RWPE1 (cell line): ENCODE results near the gene INPP4A.

Source experiments
- CTCF ChIA-PET: fragments of 350-600 bp; sonication (Branson Sonifier 250); formaldehyde crosslinking; extraction: SDS; loops from one replicate; lab custom pipeline; 2021; lab: Yijun Ruan, JAX
- POLR2A ChIA-PET: fragments of 400-600 bp; formaldehyde crosslinking; extraction: SDS; loops from one replicate; lab custom pipeline; 2020; ENCODE audit warnings: antibody characterized with exemption; ENCODE audit not compliant: low non-redundant PET; lab: Yijun Ruan, JAX
- DNase-seq: peaks from one replicate; pipeline ENCODE4 v3.0.0; 2012; ENCODE audit warnings: low spot score
- H3K27ac ChIP-seq: fragments of 450-650 bp; 2 replicates; pipeline ENCODE4 v1.5.1; 2017
- TF ChIP-seq, protein P1 (sequence below): fragments of 450-650 bp; conservative IDR thresholded peaks from 2 replicates; pipeline ENCODE4 v1.5.1; 2017; ENCODE audit warnings: low read depth, mild to moderate bottlenecking

Gene INPP4A

DNA sequence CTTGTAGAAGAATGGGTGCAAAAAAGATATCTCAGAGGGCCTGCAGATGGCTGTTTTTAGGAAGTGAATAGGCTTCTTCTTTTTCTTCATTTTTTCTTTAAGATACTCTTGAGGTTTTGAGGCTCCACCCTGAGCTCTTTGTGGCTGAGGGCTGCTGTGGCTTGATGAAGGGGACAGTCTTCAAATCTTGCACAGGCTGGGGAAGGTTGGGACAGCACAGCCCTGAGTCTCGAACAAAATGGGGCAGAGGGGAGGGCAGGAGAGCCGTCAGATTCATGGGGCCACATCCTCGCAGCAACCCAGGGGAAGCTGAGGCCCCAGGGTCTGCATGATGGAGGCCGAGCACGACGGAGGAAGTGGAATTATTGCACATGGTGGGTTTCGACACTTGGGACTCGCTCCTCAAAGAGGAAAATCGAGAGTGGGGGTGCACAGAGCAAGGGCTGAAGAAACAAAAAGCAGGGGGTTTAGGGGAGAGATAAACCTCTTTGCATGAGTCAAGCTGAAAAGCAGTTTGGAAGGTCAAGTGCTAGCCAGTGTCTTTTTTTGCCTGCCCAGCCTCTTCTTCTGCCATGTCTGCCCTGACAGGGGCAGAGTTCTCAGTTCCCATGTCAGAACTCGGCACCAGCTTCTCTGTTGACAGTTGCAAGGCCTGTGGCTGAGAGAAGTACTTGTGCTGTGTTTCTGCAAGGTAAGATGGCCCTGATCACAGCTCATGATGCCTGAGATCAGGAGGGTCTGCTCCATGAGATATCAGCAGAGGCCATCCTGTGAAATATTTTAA lies 19.5 kb downstream of the INPP4A start:
- TF ChIP-seq, protein P1, sequence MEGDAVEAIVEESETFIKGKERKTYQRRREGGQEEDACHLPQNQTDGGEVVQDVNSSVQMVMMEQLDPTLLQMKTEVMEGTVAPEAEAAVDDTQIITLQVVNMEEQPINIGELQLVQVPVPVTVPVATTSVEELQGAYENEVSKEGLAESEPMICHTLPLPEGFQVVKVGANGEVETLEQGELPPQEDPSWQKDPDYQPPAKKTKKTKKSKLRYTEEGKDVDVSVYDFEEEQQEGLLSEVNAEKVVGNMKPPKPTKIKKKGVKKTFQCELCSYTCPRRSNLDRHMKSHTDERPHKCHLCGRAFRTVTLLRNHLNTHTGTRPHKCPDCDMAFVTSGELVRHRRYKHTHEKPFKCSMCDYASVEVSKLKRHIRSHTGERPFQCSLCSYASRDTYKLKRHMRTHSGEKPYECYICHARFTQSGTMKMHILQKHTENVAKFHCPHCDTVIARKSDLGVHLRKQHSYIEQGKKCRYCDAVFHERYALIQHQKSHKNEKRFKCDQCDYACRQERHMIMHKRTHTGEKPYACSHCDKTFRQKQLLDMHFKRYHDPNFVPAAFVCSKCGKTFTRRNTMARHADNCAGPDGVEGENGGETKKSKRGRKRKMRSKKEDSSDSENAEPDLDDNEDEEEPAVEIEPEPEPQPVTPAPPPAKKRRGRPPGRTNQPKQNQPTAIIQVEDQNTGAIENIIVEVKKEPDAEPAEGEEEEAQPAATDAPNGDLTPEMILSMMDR, result no peak
- no peak overlapping the region for H3K27ac ChIP-seq
- ChIA-PET POLR2A (no interaction called here), CTCF (interaction anchor here (0.5 to 0.6 kb wide), 2 partner anchors 11 to 607 kb away, joined by 3 read pairs; no protein-coding TSS in a partner anchor)
- no peak for DNase-seq

DNA sequence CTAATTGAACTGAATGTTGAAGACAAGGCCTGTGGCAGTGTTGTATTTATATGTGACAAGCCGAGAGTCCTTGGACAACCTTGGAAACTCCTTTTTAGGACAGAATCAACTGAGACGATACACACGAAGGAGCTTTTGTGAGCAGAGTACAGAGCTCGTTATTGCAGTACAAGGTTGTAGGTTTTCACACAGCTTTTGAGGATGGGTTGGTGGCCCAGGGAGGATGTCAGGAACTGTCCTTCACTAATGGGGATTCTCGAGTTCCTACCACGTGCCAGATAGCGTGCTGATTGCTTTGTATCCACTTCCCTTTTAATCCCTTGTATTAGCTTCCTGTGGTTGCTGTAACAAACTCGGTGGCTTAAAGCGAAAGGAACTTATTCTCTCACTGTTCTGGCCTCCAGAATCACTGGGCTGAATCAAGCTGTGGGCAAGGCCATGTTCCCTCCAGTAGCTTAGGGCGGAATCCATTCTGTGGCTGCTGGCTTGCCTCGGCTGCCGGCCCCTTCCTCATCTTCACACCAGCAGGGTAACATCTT lies 20.2 kb downstream of the INPP4A start:
- DNase-seq, result no peak
- TF ChIP-seq, protein P1, result no peak
- POLR2A ChIA-PET, result interaction anchor here (0.6 kb wide), 1 partner anchor 17 kb away, joined by 8 read pairs; no protein-coding TSS in a partner anchor
- peak overlapping the region; percentile 68 for H3K27ac ChIP-seq
- CTCF ChIA-PET, result interaction anchor here (0.5 to 0.6 kb wide), 2 partner anchors 12 to 607 kb away, joined by 3 read pairs; no protein-coding TSS in a partner anchor

DNA sequence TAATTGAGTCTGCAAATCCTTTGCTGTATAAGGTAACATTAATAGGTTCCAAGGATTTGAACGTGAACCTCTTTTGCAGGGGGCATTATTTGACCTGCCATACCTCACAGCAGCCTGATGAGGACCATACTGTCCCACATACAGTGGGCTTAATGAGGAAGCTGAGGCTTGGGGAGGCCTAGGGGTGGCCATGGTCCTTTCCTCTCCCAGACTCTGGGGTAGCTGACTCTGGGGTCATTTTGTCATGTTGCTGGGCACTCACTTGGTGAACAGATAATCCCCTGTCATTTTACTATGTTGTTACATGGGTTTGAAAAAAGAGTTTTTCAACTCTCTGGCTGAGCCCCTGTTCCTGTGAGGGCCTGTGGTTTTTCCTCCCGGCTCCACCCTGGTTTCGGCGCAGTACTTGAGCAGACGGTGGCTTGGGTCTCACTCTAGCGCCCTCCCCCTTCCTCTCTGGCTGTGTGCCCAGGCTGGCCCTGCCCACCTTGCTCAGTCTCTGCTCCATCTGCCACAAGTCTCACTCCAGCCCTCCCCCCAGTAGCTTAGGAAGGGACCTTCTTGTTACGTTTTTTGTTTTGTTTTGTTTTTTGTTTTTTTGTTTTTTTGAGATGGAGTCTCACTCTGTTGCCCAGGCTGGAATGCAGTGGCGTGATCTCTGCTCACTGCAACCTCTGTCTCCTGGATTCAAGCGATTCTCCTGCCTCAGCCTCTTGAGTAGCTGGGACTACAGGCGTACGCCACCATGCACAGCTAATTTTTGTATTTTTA lies 21.0 kb downstream of the INPP4A start:
- TF ChIP-seq, protein P1, result no peak
- ChIA-PET CTCF (no interaction called here), POLR2A (no interaction called here)
- DNase-seq, result no peak
- peak overlapping the region; percentile 68 for H3K27ac ChIP-seq

DNA sequence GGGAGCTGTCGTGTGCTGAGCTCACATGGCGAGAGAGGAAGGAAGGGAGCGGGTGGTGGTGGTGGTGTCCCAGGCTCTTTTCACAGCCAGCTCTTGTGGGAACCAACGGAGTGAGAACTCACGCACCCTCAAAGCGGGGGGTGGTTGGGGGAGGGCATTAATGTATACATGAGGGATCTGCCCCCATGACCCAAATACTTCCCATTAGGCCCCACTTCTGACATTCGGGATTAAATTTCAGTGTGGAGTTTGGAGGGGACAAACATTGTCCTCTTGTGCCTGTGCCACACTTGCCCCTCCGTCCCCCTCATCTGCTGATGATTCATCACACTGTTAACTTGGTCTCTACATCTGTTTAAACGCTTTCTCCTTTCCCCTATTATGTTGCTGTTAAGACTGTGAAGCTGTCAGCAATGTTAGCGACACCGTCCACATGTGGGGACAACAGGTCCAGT lies 22.5 kb downstream of the INPP4A start:
- TF ChIP-seq, protein P1, result no peak
- DNase-seq, result no peak
- CTCF ChIA-PET, result no interaction called here
- POLR2A ChIA-PET, result no interaction called here
- no peak overlapping the region for H3K27ac ChIP-seq

DNA sequence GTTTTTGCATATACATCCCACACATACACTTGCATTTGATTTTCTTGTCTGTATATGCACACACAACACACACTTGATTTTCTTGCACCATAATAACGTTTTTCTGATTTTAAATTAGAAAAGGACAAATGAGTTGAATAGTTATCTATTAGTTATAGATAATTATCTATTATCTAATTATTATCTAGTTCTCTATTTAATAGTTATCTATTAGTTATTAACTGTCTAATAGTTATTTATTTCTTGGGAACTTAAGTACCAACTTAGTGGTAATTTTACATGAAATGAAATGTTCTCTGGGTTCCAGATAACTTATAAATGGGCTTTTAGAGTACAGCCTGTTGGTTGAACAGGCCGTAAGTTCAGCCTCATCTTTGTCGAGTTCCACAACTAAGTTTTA lies 23.0 kb downstream of the INPP4A start:
- TF ChIP-seq, protein P1, result no peak
- POLR2A ChIA-PET, result no interaction called here
- no peak for DNase-seq
- no peak overlapping the region for H3K27ac ChIP-seq
- CTCF ChIA-PET, result interaction anchor here (0.5 kb wide), 1 partner anchor 749 kb away, joined by 3 read pairs; no protein-coding TSS in a partner anchor

DNA sequence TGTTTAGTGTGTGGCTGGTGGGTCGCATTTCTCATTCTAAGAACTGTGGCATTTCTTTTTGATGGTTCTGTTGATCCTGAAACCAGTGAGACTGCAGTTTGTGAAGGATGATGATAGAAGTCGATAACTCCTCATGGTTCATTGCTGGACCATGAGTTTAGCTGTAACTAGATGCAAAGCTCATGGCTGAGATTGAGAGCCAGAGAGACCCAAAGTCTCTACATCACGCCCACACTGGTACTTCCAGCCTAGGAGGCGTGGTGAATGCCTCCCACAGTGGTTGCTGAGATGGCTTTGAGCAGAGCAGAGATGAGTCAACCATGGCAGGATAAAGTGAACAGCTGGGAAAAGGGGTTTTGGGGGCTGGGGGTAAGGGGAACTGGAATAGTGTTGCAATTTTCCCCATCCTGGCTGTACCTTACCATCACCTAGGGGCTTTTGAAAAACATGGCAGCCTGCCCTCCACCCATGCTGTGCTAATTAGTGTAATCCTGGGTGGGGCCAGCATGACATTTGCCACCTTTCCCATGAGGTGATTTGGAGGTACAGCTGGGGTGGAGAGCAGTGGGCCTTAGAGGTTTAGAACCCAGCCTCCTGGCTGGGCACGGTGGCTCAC lies 24.1 kb downstream of the INPP4A start:
- DNase-seq, result no peak
- CTCF ChIA-PET, result interaction anchor here (0.5 kb wide), 1 partner anchor 935 kb away, joined by 3 read pairs; no protein-coding TSS in a partner anchor
- TF ChIP-seq, protein P1, result no peak
- H3K27ac ChIP-seq, result no peak overlapping the region
- POLR2A ChIA-PET, result no interaction called here
